Right atrium auricular region (tissue), 2 donors: Measurements from ENCODE around the gene VIL1. TPM values are rescaled to one million over a fixed set of nuclear protein-coding genes. Genes with fewer than 3 reads are reported as not detected.

Source experiments
- DNase-seq: peaks from one replicate; pipeline ENCODE4 v3.0.0-alpha.2; 2019; ENCODE audit warnings: low spot score
- H3K27ac ChIP-seq, 2 donors: fragments of 200-600 bp; sonication (generic); 1 replicate in 1 of 2; 2 replicates in 1 of 2; pipeline ENCODE4 v1.5.1; 2016 to 2019
- H3K27me3 ChIP-seq, 2 donors: fragments of 200-600 bp; sonication (generic); one replicate each; pipeline versions ENCODE4 v1.5.1 to v1.6.0; 2017 to 2019
- H3K36me3 ChIP-seq: fragments of 200-600 bp; sonication (generic); one replicate; pipeline ENCODE4 v1.5.1; 2016
- H3K4me1 ChIP-seq, 2 donors: fragments of 200-600 bp; sonication (generic); one replicate each; pipeline versions ENCODE4 v1.5.1 to v1.6.0; 2017 to 2019
- H3K4me3 ChIP-seq, 2 donors: fragments of 200-600 bp; sonication (generic); 1 replicate in 1 of 2; 2 replicates in 1 of 2; pipeline ENCODE4 v1.5.1; 2017 to 2019; ENCODE audit warnings: mild to moderate bottlenecking in 1 of 2, moderate library complexity in 1 of 2
- H3K9me3 ChIP-seq, 2 donors: fragments of 200-600 bp; sonication (generic); one replicate each; pipeline ENCODE4 v1.5.1; 2019
- total RNA-seq, 2 donors: library from RNA; depleted of rRNA; stranded (reverse); fragments of >200 nt; gene quantifications; one replicate each; pipeline ENCODE4 v1.1.0, GENCODE V29; 2016
- TF ChIP-seq, protein P1 (sequence below), 2 donors: fragments of 200-600 bp; sonication (generic); IDR thresholded peaks; one replicate each; pipeline ENCODE4 v1.5.1; 2019; ENCODE audit warnings: antibody characterized with exemption in 2 of 2

VIL1 gene
- total RNA-seq, 2 donors from 2014 or later: not detected

DNA sequence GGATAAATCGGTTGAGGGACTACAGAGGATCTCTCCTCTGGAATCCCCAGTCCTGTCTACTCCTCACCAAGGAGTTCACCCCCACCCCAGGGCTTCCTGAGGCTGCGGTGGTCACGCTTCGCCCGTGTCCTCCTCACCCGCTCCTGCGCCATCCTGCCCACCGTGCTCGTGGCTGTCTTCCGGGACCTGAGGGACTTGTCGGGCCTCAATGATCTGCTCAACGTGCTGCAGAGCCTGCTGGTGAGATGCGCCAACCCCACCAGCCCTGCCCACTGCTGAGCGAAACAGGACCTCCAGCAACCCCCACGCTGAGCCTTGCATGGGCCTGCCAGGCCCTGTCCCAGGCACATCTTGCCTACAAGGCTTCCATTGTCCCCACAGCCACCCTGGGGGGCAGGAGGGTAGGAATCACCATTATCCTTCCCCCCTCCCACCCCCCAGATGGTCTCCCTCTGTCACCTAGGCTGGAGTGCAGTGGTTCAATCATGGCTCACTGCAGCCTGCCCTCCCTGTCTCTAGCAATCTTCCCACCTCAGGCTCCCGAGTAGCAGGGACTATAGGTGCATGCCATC lies 25.9 kb upstream of the VIL1 start:
- no peaks in the 10 kb centered on the region for H3K36me3 ChIP-seq
- DNase-seq: no peak
- H3K27me3 ChIP-seq: no peaks in the 10 kb centered on the region
- no peaks in the 10 kb centered on the region for H3K9me3 ChIP-seq
- H3K4me3 ChIP-seq: no peak overlapping the region
- no peak overlapping the region for H3K27ac ChIP-seq
- H3K4me1 ChIP-seq: peaks cover 0 to 21% of the 10 kb centered on the region in 2 donors
- TF ChIP-seq, protein P1, sequence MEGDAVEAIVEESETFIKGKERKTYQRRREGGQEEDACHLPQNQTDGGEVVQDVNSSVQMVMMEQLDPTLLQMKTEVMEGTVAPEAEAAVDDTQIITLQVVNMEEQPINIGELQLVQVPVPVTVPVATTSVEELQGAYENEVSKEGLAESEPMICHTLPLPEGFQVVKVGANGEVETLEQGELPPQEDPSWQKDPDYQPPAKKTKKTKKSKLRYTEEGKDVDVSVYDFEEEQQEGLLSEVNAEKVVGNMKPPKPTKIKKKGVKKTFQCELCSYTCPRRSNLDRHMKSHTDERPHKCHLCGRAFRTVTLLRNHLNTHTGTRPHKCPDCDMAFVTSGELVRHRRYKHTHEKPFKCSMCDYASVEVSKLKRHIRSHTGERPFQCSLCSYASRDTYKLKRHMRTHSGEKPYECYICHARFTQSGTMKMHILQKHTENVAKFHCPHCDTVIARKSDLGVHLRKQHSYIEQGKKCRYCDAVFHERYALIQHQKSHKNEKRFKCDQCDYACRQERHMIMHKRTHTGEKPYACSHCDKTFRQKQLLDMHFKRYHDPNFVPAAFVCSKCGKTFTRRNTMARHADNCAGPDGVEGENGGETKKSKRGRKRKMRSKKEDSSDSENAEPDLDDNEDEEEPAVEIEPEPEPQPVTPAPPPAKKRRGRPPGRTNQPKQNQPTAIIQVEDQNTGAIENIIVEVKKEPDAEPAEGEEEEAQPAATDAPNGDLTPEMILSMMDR (IDR thresholded peaks at IDR 0.05): no peak

DNA sequence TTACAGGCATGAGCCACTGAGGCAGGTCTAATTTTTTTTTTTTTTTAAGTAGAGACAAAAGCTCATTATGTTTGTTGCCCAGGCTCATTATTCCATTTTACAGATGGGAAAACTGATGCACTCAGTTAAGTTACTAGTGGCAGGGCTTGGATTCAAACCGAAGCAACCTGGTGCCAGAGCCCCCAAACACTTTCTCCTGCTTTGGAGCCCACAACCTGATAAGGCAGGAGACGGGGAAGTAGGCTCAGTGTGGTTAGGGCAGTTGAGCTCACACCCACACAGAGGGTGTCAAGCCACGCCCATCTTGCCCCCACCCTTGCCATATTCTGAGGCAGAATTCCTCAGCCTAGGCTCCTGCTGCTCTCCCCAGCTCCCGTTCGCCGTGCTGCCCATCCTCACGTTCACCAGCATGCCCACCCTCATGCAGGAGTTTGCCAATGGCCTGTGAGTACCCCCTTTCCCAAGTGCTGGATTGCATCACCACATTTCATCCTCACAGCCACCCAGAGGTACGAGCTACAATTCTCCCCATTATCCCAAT lies 25.1 kb upstream of the VIL1 start:
- peaks cover 0 to 27% of the 10 kb centered on the region in 2 donors for H3K4me1 ChIP-seq
- TF ChIP-seq, protein P1 (IDR thresholded peaks at IDR 0.05): no peak

DNA sequence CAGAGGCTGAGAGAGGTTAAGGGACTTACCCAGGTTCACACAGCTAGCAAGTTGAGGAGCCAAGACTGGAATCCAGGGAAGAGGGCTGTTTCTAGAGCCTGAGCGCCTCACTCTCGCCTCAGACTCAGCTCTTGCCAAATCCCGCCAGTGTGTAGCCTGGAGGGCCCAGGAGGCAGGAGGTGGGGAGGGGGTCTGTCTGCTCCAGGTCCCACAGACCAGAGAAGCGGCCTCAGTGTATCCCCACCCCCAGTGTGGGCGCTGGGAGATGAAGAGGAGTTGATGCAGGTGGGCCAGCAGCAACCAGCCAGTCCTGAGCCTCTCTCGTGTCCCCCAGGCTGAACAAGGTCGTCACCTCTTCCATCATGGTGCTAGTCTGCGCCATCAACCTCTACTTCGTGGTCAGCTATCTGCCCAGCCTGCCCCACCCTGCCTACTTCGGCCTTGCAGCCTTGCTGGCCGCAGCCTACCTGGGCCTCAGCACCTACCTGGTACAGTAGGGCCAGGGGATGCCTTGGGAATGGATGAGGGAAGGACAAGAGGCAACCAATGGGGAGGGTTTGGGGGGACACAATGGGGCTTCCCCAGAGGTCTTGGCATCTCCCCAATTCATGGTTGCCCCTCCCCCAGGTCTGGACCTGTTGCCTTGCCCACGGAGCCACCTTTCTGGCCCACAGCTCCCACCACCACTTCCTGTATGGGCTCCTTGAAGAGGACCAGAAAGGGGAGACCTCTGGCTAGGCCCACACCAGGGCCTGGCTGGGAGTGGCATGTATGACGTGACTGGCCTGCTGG lies 24.4 kb upstream of the VIL1 start:
- Histone ChIP-seq H3K4me3 (no peak overlapping the region), H3K4me1 (peaks cover 0 to 32% of the 10 kb centered on the region in 2 donors), H3K9me3 (no peaks in the 10 kb centered on the region), H3K27me3 (no peaks in the 10 kb centered on the region), H3K27ac (peak overlapping the region in 1 of 2 donors; percentile 98), H3K36me3 (no peaks in the 10 kb centered on the region)
- no peak for DNase-seq
- TF ChIP-seq, protein P1 (IDR thresholded peaks at IDR 0.05): no peak

More for the DNA sequence above, 25.1 kb upstream of the VIL1 start:
- Histone ChIP-seq H3K9me3 (no peaks in the 10 kb centered on the region), H3K27me3 (no peaks in the 10 kb centered on the region), H3K36me3 (no peaks in the 10 kb centered on the region), H3K4me3 (no peak overlapping the region), H3K27ac (no peak overlapping the region)
- DNase-seq: no peak

DNA sequence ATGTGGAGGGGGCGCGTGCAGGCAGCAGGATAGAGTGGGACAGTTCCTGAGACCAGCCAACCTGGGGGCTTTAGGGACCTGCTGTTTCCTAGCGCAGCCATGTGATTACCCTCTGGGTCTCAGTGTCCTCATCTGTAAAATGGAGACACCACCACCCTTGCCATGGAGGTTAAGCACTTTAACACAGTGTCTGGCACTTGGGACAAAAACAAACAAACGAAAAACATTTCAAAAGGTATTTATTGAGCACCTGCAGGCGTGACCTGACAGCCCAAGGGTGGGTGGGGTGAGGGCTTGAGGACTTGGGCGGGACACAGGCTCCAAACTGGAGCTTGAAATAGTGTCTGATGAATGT lies 23.9 kb upstream of the VIL1 start:
- no peak for DNase-seq
- Histone ChIP-seq H3K4me3 (peak overlapping the region in 1 of 2 donors; percentile 93), H3K9me3 (no peaks in the 10 kb centered on the region), H3K27me3 (no peaks in the 10 kb centered on the region), H3K36me3 (no peaks in the 10 kb centered on the region), H3K27ac (peak overlapping the region; percentile 98 to 99), H3K4me1 (peaks cover 0 to 32% of the 10 kb centered on the region in 2 donors)
- TF ChIP-seq, protein P1 (IDR thresholded peaks at IDR 0.05): no peak

DNA sequence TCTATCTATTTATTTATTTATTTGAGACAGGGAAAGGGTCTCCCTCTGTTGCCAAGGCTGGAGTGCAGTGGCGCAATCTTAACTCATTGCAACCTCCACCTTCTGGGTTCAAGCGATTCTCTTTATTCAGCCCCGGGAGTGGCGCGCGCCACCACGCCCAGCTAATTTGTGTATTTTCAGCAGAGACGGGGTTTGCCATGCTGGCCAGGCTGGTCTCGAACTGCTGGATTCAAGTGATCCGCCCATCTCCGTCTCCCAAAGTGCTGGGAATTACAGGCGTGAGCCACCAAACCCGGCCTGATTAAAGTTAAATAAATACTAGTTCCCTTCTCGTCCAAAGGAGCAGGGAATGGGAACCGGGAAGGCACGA lies 23.5 kb upstream of the VIL1 start:
- Histone ChIP-seq H3K9me3 (no peaks in the 10 kb centered on the region), H3K27me3 (no peaks in the 10 kb centered on the region), H3K4me1 (peaks cover 0 to 32% of the 10 kb centered on the region in 2 donors), H3K36me3 (no peaks in the 10 kb centered on the region), H3K27ac (peak overlapping the region; percentile 98 to 99), H3K4me3 (peak overlapping the region; percentile 93 to 96)
- TF ChIP-seq, protein P1 (IDR thresholded peaks at IDR 0.05): no peak
- no peak for DNase-seq
